Activated T-helper 1 cell treated with anti-CD3 and anti-CD28 coated beads, Interleukin-12 subunit alpha, Interleukin-12 subunit beta, Interleukin-2, Interleukin-4 antibody, amounts not matched to agents 30 ng/mL and 10 ng/mL and 1 ng/mL, durations not matched to agents 14 hours and 24 hours and 36 hours (primary cell): ENCODE results near the gene MYO5C. TPM values are rescaled to one million over a fixed set of nuclear protein-coding genes. Genes with fewer than 3 reads are reported as not detected.

Experiments
- DNase-seq: peaks from one replicate; pipeline ENCODE4 v3.0.0; 2021; ENCODE audit warnings: low spot score
- H3K27ac Mint-ChIP-seq: one replicate; pipeline ENCODE4 v1.8.0; 2021; ENCODE audit warnings: mild to moderate bottlenecking, mixed read lengths
- H3K27me3 Mint-ChIP-seq: one replicate; pipeline ENCODE4 v1.8.0; 2022; ENCODE audit warnings: mild to moderate bottlenecking, moderate library complexity, mixed read lengths; ENCODE audit not compliant: insufficient read depth
- H3K36me3 Mint-ChIP-seq: one replicate; pipeline ENCODE4 v1.8.0; 2021; ENCODE audit warnings: low read depth, mixed read lengths
- H3K4me1 Mint-ChIP-seq: one replicate; pipeline ENCODE4 v1.8.0; 2021; ENCODE audit warnings: low read depth, mixed read lengths
- H3K4me3 Mint-ChIP-seq: one replicate; pipeline ENCODE4 v1.8.0; 2021; ENCODE audit warnings: mild to moderate bottlenecking, moderate library complexity, mixed read lengths
- H3K9me3 Mint-ChIP-seq: one replicate; pipeline ENCODE4 v1.8.0; 2021; ENCODE audit warnings: mixed read lengths
- intact Hi-C: fragments of 100-400 bp; cut with micrococcal nuclease; formaldehyde crosslinking; loops from one replicate; pipeline ENCODE4 v1.15.1; 2024
- total RNA-seq: library from RNA; stranded (reverse); gene quantifications from 2 replicates; pipeline ENCODE4 v1.2.3, GENCODE V29; 2022

Gene MYO5C
- total RNA-seq, 1 donor from 2014 or later, result 0.29 TPM

DNA sequence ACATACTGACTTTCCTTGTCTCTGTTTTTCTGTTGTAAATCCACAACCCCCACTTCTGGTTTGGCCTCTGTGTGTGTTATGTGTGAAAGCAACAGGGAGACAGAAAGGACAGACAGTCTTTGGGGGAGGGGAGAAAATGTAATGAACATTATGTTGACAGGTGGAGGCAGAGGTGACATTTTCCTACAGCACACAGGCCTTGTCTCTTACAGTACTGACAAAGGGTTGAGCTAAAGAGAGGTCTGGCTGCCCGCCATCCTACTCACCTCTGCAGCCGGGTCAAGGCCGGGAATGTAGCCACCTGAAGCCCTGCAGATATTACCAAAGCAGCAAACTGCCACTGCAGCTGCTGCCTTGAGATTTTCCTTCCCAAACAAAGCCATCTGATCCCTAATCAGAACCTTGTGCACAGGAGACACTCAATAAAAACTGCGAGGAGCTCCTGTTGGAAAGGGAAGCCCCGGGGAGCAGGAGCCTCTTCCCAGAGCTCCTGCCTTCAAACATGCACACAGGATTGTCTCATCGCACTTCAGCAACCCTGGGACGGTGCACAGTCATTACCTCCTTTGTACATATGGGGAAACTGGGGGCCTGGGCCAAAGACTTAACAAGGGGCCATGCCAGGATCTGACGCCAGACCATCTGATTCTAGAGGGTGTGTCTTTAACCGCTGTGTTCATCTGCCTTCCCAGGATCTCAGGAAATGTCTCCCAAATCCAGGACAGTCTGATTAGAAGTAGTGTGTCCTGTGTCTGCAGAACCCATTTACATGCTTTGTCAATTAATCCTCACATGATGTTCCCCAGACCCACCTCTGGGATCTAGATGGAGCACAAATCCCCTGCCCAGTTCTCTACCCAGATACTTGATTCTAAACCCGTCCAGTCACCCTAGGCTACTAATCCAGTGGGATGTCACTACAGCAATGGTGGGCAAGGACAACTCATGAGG, 14.2 kb downstream of the MYO5C start:
- intact Hi-C loops, result no loop called here
- H3K4me3 Mint-ChIP-seq, result no peak overlapping the region
- no peak for DNase-seq
- no peaks in the 10 kb centered on the region for H3K4me1 Mint-ChIP-seq
- H3K36me3 Mint-ChIP-seq, result no peaks in the 10 kb centered on the region
- H3K27ac Mint-ChIP-seq, result no peak overlapping the region
- H3K27me3 Mint-ChIP-seq, result peaks cover 2% of the 10 kb centered on the region
- H3K9me3 Mint-ChIP-seq, result no peaks in the 10 kb centered on the region

DNA sequence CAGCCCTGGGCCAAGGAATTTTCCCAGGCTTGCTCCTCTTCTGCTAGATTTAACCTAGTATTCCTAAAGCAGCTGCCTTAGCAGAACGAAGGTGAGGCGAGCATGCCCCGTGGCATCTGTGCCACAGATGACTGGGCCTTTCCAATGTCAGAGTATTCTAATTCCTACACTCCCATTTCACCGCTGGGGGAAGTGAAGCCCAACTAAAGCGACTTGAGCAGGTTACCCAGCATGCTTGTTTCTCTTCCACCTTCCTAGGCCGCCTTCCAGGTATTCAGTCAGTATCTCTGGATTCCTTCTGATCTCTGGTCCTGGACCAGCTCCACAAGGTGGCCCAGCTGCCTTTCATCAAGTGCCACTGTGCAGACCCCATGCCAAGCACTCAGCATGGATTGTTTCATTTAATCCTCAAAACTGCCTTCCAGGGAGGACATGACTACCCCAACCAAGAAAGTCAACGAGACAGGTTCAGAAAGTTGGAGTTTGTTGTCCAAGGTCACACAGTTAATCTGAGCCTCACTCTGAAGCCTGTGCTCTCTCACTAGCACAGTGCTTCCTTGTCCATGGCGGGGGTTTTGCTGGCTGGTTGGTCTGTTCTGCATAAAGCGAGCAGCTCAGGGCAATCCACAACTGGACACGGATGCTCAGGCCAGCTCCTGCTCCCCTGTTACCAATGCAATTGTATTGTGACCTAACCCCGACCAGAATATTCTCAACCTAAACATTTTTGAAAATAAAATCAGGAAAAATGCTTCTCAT, 15.1 kb downstream of the MYO5C start:
- Mint-ChIP-seq H3K4me3 (no peak overlapping the region), H3K4me1 (no peaks in the 10 kb centered on the region), H3K27ac (no peak overlapping the region), H3K36me3 (peaks cover 3% of the 10 kb centered on the region), H3K27me3 (peaks cover 10% of the 10 kb centered on the region), H3K9me3 (no peaks in the 10 kb centered on the region)
- intact Hi-C loops, result no loop called here
- no peak for DNase-seq

DNA sequence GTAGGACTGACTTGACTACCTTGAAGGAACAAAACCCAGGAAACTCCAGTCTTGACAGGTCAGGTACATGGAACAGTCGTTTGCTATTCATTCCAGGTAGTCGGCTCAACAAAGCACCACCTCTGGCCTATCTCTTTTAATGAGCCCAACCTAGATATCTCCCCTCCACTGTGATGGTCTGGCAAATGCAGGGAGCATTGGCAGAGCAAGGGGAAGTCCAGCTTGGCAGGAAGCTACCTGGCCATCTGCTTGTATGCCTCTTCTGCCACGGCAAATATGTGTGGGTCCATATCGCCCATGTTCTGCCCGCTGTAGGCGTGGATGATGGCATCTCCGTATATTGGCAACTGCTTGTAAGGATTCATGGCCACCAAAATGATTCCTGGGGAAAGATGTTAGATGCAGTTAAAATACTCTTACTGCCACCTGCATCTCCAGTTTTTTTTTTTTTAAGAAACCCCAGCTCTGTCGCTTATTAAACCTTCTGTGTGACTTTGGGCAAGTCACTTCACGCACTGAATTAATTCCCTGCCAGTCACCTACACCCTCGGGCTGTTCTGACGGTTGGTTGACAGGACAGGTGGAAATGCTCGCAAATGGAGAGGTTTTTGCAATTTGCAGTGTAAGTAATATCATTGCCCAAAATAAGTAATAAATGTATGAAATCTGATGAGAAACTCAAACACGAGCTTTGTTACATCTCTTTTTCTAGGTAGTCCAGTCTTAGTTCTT, 16.8 kb downstream of the MYO5C start:
- Mint-ChIP-seq H3K27ac (no peak overlapping the region), H3K9me3 (no peaks in the 10 kb centered on the region), H3K4me1 (no peaks in the 10 kb centered on the region), H3K4me3 (no peak overlapping the region), H3K36me3 (peaks cover 3% of the 10 kb centered on the region), H3K27me3 (peaks cover 16% of the 10 kb centered on the region)
- no peak for DNase-seq
- intact Hi-C loops, result no loop called here

DNA sequence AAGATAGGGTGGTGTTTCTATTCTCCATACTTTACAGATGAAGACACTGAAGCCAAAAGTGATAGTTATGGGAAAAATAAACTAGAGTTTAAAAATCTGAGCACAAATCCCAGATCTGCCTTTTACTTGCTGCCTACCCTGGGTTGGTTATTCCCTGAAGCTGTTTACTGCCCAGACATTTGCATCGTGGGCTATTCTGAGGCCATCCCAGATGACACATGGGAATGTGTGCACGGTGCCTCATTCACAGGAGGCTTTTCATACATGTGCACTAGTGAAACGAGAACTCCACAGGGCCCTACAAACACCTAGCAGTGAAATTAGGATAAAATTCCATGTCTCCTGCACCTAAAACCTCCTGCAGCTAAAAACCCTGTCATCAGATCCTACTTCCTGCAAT, 17.5 kb downstream of the MYO5C start:
- intact Hi-C loops, result no loop called here
- Mint-ChIP-seq H3K36me3 (peaks cover 3% of the 10 kb centered on the region), H3K4me3 (no peak overlapping the region), H3K27ac (no peak overlapping the region), H3K27me3 (peaks cover 17% of the 10 kb centered on the region), H3K4me1 (no peaks in the 10 kb centered on the region), H3K9me3 (no peaks in the 10 kb centered on the region)
- no peak for DNase-seq

DNA sequence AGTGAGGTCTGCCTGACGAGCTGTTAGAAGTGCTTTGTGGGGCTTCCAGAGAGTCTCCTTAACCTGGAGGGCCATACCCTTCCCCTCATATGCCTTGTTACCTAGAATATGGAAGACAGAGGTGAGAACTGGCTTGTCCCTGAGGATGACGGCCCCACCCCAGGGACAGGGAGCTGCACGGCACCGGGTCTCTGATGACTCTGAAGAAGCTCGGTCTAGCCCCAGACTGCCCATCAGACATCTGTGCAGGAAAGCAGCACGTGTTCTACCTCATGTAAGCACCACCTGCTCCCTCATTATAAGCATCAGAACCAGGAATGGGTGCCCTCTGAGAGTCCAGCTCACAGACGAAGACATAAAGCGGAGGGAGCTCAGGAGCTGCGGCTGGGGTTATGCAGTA, 18.0 kb downstream of the MYO5C start:
- intact Hi-C loops, result no loop called here
- Mint-ChIP-seq H3K36me3 (peaks cover 3% of the 10 kb centered on the region), H3K9me3 (no peaks in the 10 kb centered on the region), H3K4me1 (no peaks in the 10 kb centered on the region), H3K4me3 (no peak overlapping the region), H3K27me3 (peaks cover 21% of the 10 kb centered on the region), H3K27ac (no peak overlapping the region)
- DNase-seq, result no peak

DNA sequence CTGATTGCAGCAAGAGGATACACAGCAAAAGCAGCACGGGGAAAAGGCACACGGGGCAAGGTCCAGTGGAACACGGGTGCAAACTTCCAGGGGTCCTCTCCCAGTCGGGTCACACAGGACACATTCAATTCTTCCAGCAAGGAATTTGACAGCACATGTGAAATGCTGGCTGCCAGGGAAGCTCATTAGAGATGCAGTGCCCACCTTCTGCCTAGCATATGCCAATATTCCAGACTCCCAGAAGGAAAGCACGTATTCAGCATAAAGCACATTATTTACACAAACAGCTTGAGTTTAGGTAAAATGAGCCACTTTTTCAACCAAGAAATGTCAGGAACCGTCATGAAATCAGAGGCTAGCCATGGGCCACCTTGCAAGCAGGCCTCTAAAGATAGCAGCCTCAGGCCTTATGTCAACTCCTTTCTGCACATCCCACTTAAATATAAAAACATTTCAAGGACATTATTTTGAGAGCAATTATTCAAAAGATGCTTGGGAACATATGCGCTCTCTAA, 19.3 kb downstream of the MYO5C start:
- H3K4me1 Mint-ChIP-seq, result no peaks in the 10 kb centered on the region
- no peak overlapping the region for H3K4me3 Mint-ChIP-seq
- no peak overlapping the region for H3K27ac Mint-ChIP-seq
- peaks cover 3% of the 10 kb centered on the region for H3K36me3 Mint-ChIP-seq
- no peaks in the 10 kb centered on the region for H3K9me3 Mint-ChIP-seq
- H3K27me3 Mint-ChIP-seq, result peaks cover 24% of the 10 kb centered on the region
- DNase-seq, result no peak
- intact Hi-C loops, result no loop called here

DNA sequence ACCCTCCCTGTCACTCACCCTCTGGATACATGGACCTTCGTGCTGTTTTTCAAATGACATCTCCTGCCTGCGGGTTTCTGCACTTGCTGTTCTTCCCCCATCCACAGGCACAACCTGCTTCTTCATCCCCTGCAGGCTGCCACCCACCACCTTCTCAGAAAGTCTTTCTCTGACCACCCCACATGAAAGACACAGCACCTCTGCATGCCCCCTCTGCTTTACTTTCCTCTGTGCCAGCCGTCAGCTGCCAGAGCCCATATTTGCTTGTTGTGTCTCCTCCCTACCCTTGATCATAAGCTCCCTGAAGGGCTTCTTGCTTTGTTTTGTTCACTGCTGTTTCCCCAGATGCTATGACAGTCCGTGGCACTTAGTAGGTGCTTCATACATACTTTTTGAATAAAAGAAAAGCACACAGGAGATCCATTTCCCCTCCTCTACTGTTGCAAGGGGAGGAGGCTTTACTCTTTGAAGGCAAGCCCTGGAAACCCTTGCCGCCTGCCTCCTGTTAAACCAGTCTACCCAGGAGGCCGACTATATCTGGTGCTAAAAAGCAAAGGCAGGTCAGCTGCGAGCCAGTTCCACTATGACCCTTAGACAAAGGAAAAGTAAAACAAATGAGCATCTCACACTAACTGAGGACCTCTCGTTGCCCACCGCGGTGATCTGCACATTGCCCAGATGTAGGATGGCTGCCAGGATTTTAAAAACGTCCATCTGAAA, 31.9 kb downstream of the MYO5C start:
- intact Hi-C loops, result loop anchor here (2.0 kb wide), 2 partner anchors 27 to 201 kb away; no protein-coding TSS in a partner anchor
- Mint-ChIP-seq H3K9me3 (no peaks in the 10 kb centered on the region), H3K36me3 (peaks cover 3% of the 10 kb centered on the region), H3K27me3 (no peaks in the 10 kb centered on the region), H3K4me1 (peaks cover 34% of the 10 kb centered on the region), H3K27ac (no peak overlapping the region), H3K4me3 (no peak overlapping the region)
- no peak for DNase-seq

DNA sequence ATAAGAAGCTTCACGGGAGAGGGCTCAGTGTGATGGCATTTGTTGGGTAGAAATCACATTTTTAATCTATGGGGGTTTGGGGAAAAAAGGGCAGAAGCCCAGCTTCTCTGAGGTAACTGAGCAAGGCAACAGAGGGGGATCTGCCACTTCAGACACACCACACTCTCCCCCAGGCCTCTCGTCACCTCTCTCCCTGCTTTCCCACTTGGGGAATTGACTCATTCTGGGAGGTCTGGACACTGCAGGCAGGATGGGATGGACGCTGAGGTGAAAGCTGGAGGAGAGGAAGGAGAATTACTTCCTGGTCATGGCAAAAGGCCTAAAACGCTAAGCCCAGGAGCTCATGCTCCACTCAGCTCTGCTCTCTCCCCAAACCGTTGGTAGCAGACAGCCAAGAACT, 33.2 kb downstream of the MYO5C start:
- Mint-ChIP-seq H3K9me3 (no peaks in the 10 kb centered on the region), H3K27ac (peak overlapping the region; percentile 90), H3K4me3 (peak overlapping the region; percentile 68), H3K36me3 (peaks cover 3% of the 10 kb centered on the region), H3K4me1 (peaks cover 38% of the 10 kb centered on the region), H3K27me3 (no peaks in the 10 kb centered on the region)
- DNase-seq, result no peak
- intact Hi-C loops, result loop anchor here (1.0 to 2.0 kb wide), 7 partner anchors 28 to 473 kb away; no protein-coding TSS in a partner anchor

DNA sequence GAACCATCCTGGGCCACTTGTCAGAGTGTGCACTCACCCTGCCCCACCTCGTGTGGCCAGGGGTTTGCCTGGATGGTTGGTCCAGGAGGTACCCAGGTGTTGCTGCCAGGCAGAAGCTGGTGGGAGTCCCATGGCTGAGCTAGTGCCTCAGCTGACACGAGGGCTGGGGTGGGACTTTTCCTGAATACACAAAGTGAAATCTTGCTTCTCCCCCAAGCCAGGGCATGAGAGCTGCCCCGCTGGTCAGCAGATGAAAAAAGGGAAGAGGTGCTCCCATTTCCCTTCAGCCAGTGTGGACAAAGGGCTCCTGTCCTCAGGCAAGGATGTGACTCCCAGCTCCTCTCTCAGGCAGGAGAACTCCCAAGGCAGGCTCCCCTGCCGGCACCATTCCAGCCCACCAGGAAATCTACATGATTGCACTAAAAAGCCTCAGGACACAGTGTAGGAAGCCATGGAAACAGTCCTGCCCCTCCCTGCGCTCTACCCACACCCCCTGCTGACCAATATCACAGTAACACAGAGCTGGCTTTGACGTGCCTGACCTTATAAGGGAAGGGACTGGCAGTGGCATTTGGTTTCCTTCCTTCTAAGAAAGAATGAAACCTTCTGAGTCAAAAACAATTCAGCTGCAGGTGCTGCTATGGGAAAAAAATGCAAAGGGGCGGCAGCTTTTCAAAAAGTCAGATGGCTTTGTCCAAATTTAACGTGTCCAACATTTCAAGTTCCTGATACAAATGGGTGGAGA, 33.9 kb downstream of the MYO5C start:
- Mint-ChIP-seq H3K9me3 (no peaks in the 10 kb centered on the region), H3K4me3 (peak overlapping the region; percentile 68), H3K4me1 (peaks cover 44% of the 10 kb centered on the region), H3K27me3 (no peaks in the 10 kb centered on the region), H3K36me3 (peaks cover 3% of the 10 kb centered on the region), H3K27ac (peak overlapping the region; percentile 90)
- intact Hi-C loops, result loop anchor here (1.0 to 2.0 kb wide), 7 partner anchors 29 to 474 kb away; no protein-coding TSS in a partner anchor
- peak; percentile 63 for DNase-seq

DNA sequence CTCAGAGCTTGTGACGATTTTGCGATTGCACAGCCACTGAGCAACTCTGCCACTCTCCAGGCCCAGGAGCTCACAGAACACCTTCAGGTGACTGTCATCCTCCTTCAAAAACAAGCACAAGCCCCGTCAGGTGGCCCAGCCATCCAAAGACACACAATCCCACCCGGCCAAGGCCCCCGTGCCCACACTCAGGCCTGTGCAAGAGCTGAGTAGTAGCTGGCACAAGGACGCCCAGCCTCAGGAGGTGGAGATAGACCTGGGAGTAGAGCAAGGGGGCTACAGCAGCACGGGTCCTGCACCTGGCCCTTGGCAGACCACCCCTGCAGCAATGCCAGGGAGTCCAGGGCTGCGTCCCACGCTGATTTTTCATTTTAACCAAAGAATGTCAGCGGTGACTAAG, 34.6 kb downstream of the MYO5C start:
- no peaks in the 10 kb centered on the region for H3K9me3 Mint-ChIP-seq
- DNase-seq, result no peak
- intact Hi-C loops, result no loop called here
- H3K4me1 Mint-ChIP-seq, result peaks cover 51% of the 10 kb centered on the region
- no peak overlapping the region for H3K4me3 Mint-ChIP-seq
- H3K27ac Mint-ChIP-seq, result peak overlapping the region; percentile 41
- H3K27me3 Mint-ChIP-seq, result no peaks in the 10 kb centered on the region
- peaks cover 3% of the 10 kb centered on the region for H3K36me3 Mint-ChIP-seq

DNA sequence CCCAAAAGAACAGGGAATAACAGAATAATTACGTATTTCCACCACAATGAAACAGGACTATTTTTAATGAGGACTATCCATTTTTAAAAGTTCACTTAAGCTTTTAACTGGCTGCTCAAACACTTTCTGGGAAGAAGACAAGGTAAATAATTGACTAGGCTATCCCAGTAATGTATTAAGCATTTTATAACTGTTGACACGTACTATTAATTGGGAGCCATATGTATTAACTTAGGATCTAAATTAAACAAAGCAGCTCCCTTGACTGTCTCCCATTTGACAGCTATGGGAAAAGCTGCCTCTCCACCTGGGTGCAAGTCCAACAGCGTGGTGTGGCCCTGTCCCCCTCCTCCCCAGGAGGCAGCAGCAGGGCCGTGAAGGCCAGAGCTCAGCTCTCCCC, 36.1 kb downstream of the MYO5C start:
- Mint-ChIP-seq H3K4me3 (no peak overlapping the region), H3K27ac (no peak overlapping the region), H3K9me3 (no peaks in the 10 kb centered on the region), H3K27me3 (no peaks in the 10 kb centered on the region), H3K36me3 (peaks cover 3% of the 10 kb centered on the region), H3K4me1 (peaks cover 53% of the 10 kb centered on the region)
- intact Hi-C loops, result loop anchor here (5.0 kb wide), 1 partner anchor 938 kb away; no protein-coding TSS in a partner anchor
- no peak for DNase-seq
